HepG2 (cell line): ENCODE data around the gene SLIT1.

Experiments used
- CTCF ChIP-seq: sonication (generic); formaldehyde crosslinking; IDR thresholded peaks from 2 replicates; pipeline ENCODE4 v1.5.0; 2020; ENCODE audit warnings: mild to moderate bottlenecking, missing genetic modification reagents, moderate library complexity
- FOXK1 ChIP-seq: sonication (generic); formaldehyde crosslinking; IDR thresholded peaks from 2 replicates; pipeline ENCODE4 v1.4.0; 2020; ENCODE audit warnings: low read depth, missing genetic modification reagents, borderline replicate concordance
- HCFC1 ChIP-seq: fragments of 150-350 bp; IDR thresholded peaks from 2 replicates; pipeline ENCODE4 v1.6.1; 2014; ENCODE audit warnings: low read depth, low read length
- MAFK ChIP-seq, 2 experiments: IDR thresholded peaks in 1 of 2; conservative IDR thresholded peaks in 1 of 2; 2 replicates each; pipeline ENCODE4 v1.6.1; 2011; ENCODE audit warnings: improper control_type of control experiment in 2 of 2, low read length in 2 of 2
- POLR2AphosphoS5 ChIP-seq: IDR thresholded peaks from 2 replicates; pipeline ENCODE4 v1.6.1; 2012; ENCODE audit warnings: low read depth, low read length
- PTBP1 ChIP-seq: fragments of 200-400 bp; formaldehyde crosslinking; IDR thresholded peaks from 2 replicates; pipeline ENCODE4 v1.6.1; 2018; ENCODE audit warnings: low read length, low read depth; ENCODE audit not compliant: poor library complexity, severe bottlenecking
- SMAD1 ChIP-seq: sonication (generic); formaldehyde crosslinking; IDR thresholded peaks from 2 replicates; pipeline ENCODE4 v1.4.0; 2020; ENCODE audit warnings: missing genetic modification reagents, low read depth, mild to moderate bottlenecking, borderline replicate concordance
- SNRNP70 ChIP-seq: fragments of 200-400 bp; formaldehyde crosslinking; IDR thresholded peaks from 2 replicates; pipeline ENCODE4 v1.6.1; 2017; ENCODE audit warnings: mild to moderate bottlenecking, low read depth, low read length, moderate library complexity
- SOX13 ChIP-seq, 3 experiments: fragments of 450-650 bp in 1 of 3; sonication (generic) in 1 of 3; formaldehyde crosslinking in 1 of 3; IDR thresholded peaks in 2 of 3; conservative IDR thresholded peaks in 1 of 3; 2 replicates each; pipeline versions ENCODE4 v1.5.0 to v1.6.1; 2016 to 2020; ENCODE audit warnings: antibody characterized with exemption in 1 of 3, mild to moderate bottlenecking in 1 of 3, missing compliant biosample characterization in 1 of 3, missing genetic modification reagents in 1 of 3, moderate library complexity in 1 of 3
- TAF1 ChIP-seq: sonication (generic); formaldehyde crosslinking; IDR thresholded peaks from 2 replicates; pipeline ENCODE4 v1.4.0; 2020; ENCODE audit warnings: missing genetic modification reagents
- TARDBP ChIP-seq: sonication (generic); formaldehyde crosslinking; IDR thresholded peaks from 2 replicates; pipeline ENCODE4 v1.8.0; 2022; ENCODE audit warnings: mild to moderate bottlenecking, missing genetic modification reagents
- ZFP1 ChIP-seq: IDR thresholded peaks from 2 replicates; pipeline ENCODE4 v1.6.1; 2016
- ZFX ChIP-seq: sonication (generic); formaldehyde crosslinking; IDR thresholded peaks from 2 replicates; pipeline ENCODE4 v1.4.0; 2020; ENCODE audit warnings: mild to moderate bottlenecking, low read depth, missing genetic modification reagents, moderate library complexity
- TF ChIP-seq, protein P1 (sequence below): sonication (generic); formaldehyde crosslinking; IDR thresholded peaks from 2 replicates; pipeline ENCODE4 v1.4.0; 2020; ENCODE audit warnings: missing genetic modification reagents, mild to moderate bottlenecking, borderline replicate concordance

GRCh38 chr10:97047788-97048187 is 138.0 kb downstream of the SLIT1 start:
- TF ChIP-seq ZFP1 (no peak), MAFK (conservative IDR thresholded peaks at IDR 0.05 in 1 of 2, IDR thresholded peaks at IDR 0.05 in 1 of 2; ENCODE audit: low read length in 2 of 2) (no peak), TARDBP (CRISPR knock-in tag) (no peak), HCFC1 (no peak), CTCF (CRISPR knock-in tag) (no peak), SNRNP70 (no peak), SMAD1 (CRISPR knock-in tag) (no peak), ZFX (CRISPR knock-in tag) (no peak), FOXK1 (no peak), TAF1 (CRISPR knock-in tag) (no peak), SOX13 (IDR thresholded peaks at IDR 0.05) (no peak), SOX13 (CRISPR knock-in tag; conservative IDR thresholded peaks at IDR 0.05 in 1 of 2, IDR thresholded peaks at IDR 0.05 in 1 of 2) (no peak), PTBP1 (no peak), POLR2AphosphoS5 (no peak)
- TF ChIP-seq, protein P1, sequence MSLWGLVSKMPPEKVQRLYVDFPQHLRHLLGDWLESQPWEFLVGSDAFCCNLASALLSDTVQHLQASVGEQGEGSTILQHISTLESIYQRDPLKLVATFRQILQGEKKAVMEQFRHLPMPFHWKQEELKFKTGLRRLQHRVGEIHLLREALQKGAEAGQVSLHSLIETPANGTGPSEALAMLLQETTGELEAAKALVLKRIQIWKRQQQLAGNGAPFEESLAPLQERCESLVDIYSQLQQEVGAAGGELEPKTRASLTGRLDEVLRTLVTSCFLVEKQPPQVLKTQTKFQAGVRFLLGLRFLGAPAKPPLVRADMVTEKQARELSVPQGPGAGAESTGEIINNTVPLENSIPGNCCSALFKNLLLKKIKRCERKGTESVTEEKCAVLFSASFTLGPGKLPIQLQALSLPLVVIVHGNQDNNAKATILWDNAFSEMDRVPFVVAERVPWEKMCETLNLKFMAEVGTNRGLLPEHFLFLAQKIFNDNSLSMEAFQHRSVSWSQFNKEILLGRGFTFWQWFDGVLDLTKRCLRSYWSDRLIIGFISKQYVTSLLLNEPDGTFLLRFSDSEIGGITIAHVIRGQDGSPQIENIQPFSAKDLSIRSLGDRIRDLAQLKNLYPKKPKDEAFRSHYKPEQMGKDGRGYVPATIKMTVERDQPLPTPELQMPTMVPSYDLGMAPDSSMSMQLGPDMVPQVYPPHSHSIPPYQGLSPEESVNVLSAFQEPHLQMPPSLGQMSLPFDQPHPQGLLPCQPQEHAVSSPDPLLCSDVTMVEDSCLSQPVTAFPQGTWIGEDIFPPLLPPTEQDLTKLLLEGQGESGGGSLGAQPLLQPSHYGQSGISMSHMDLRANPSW (CRISPR knock-in tag), result no peak
